HEK293T (cell line): ENCODE data around the gene MSX2.

Experiments used
- CTCF ChIA-PET: fragments of 350-600 bp; formaldehyde crosslinking; extraction: SDS; loops from one replicate; lab custom pipeline; 2021; ENCODE audit warnings: antibody characterized with exemption, inconsistent platforms; lab: Yijun Ruan, JAX
- POLR2A ChIA-PET: fragments of 350-600 bp; formaldehyde crosslinking; extraction: SDS; loops from one replicate; lab custom pipeline; 2020; ENCODE audit warnings: antibody characterized with exemption, inconsistent platforms; lab: Yijun Ruan, JAX
- DNase-seq: peaks from one replicate; pipeline ENCODE4 v3.0.0; 2012; ENCODE audit warnings: mixed read lengths; ENCODE audit errors: extremely low spot score
- ARNT ChIP-seq: fragments of 450-650 bp; IDR thresholded peaks from 2 replicates; pipeline ENCODE4 v1.6.1; 2017; ENCODE audit warnings: mild to moderate bottlenecking
- BHLHE40 ChIP-seq: fragments of 450-650 bp; IDR thresholded peaks from 2 replicates; pipeline ENCODE4 v1.6.1; 2016; ENCODE audit warnings: mild to moderate bottlenecking, moderate library complexity, borderline replicate concordance
- CTBP1 ChIP-seq: fragments of 450-650 bp; IDR thresholded peaks from 2 replicates; pipeline ENCODE4 v1.6.1; 2016; ENCODE audit warnings: borderline replicate concordance
- ELF4 ChIP-seq: fragments of 450-650 bp; IDR thresholded peaks from 2 replicates; pipeline ENCODE4 v1.6.1; 2017; ENCODE audit warnings: antibody characterized with exemption
- FOXA1 ChIP-seq: fragments of 450-650 bp; IDR thresholded peaks from 2 replicates; pipeline ENCODE4 v1.6.1; 2016; ENCODE audit warnings: mild to moderate bottlenecking
- FOXK2 ChIP-seq: fragments of 450-650 bp; IDR thresholded peaks from 2 replicates; pipeline ENCODE4 v1.6.1; 2016; ENCODE audit warnings: mild to moderate bottlenecking
- FOXM1 ChIP-seq: fragments of 450-650 bp; IDR thresholded peaks from 2 replicates; pipeline ENCODE4 v1.6.1; 2017; ENCODE audit warnings: mild to moderate bottlenecking, borderline replicate concordance
- HDGF ChIP-seq: fragments of 450-650 bp; IDR thresholded peaks from 2 replicates; pipeline ENCODE4 v1.6.1; 2017; ENCODE audit warnings: antibody characterized with exemption, borderline replicate concordance
- L3MBTL2 ChIP-seq: fragments of 450-650 bp; conservative IDR thresholded peaks from 2 replicates; pipeline ENCODE4 v1.6.1; 2016; ENCODE audit warnings: mild to moderate bottlenecking
- LEF1 ChIP-seq: fragments of 450-650 bp; IDR thresholded peaks from 2 replicates; pipeline ENCODE4 v1.6.1; 2017; ENCODE audit warnings: mild to moderate bottlenecking, borderline replicate concordance
- NFRKB ChIP-seq: fragments of 450-650 bp; IDR thresholded peaks from 2 replicates; pipeline ENCODE4 v1.6.1; 2016; ENCODE audit warnings: mild to moderate bottlenecking, moderate library complexity
- PKNOX1 ChIP-seq: fragments of 450-650 bp; IDR thresholded peaks from 2 replicates; pipeline ENCODE4 v1.6.1; 2016
- SP1 ChIP-seq: fragments of 450-650 bp; IDR thresholded peaks from 2 replicates; pipeline ENCODE4 v1.6.1; 2017
- SUZ12 ChIP-seq: fragments of 450-650 bp; IDR thresholded peaks from 2 replicates; pipeline ENCODE4 v1.6.1; 2016; ENCODE audit warnings: mild to moderate bottlenecking
- TARDBP ChIP-seq: fragments of 450-650 bp; IDR thresholded peaks from 2 replicates; pipeline ENCODE4 v1.6.1; 2016
- ZNF384 ChIP-seq: fragments of 450-650 bp; IDR thresholded peaks from 2 replicates; pipeline ENCODE4 v1.6.1; 2016

MSX2 gene

GRCh38 chr5:174724484-174725260 lies at the start of gene MSX2:
Gene MSX2, plus strand, starts transcription at chr5:174724582. Its CDS starts 78 bp downstream, at chr5:174724660.
- CTCF ChIA-PET, result interaction anchor here (0.6 kb wide), 1 partner anchor 220 kb away, joined by 3 read pairs; no protein-coding TSS in a partner anchor
- POLR2A ChIA-PET, result interaction anchor here (0.6 to 0.9 kb wide), 4 partner anchors 30 to 314 kb away, joined by 3 to 4 read pairs (median 3); no protein-coding TSS in a partner anchor
- TF ChIP-seq ELF4 (no peak), ZNF384 (no peak; the same call in 1 of the 2 replicates), BHLHE40 (no peak), L3MBTL2 (no peak; the same call in 1 of the 2 replicates), NFRKB (no peak), FOXM1 (no peak), FOXK2 (no peak), TARDBP (no peak), ARNT (no peak), PKNOX1 (no peak), LEF1 (no peak), FOXA1 (no peak), SUZ12 (no peak), CTBP1 (no peak), SP1 (no peak), HDGF (no peak)
- DNase-seq, result peak; percentile 95

- no peak for TF ChIP-seq ARNT
- no peak for TF ChIP-seq ZNF384
- no peak for TF ChIP-seq FOXM1
- no peak for TF ChIP-seq HDGF
- TF ChIP-seq PKNOX1, result no peak
- TF ChIP-seq BHLHE40, result no peak
- no peak for TF ChIP-seq NFRKB
- TF ChIP-seq FOXA1, result no peak
- no peak for TF ChIP-seq FOXK2
- no peak for TF ChIP-seq CTBP1
- TF ChIP-seq TARDBP, result no peak
- TF ChIP-seq LEF1, result no peak
- no peak for TF ChIP-seq SUZ12
- no peak for TF ChIP-seq SP1
- no peak for TF ChIP-seq L3MBTL2
- POLR2A ChIA-PET, result no interaction called here
- DNase-seq, result no peak
- CTCF ChIA-PET, result no interaction called here
These were observed 49.3 kb upstream of the MSX2 start for GRCh38 chr5:174675110-174675509.

- ChIA-PET POLR2A (no interaction called here), CTCF (interaction anchor here (0.6 kb wide), 1 partner anchor 60 kb away, joined by 3 read pairs; no protein-coding TSS in a partner anchor)
- no peak for DNase-seq
These were observed 48.5 kb upstream of the MSX2 start for GRCh38 chr5:174675916-174676315.

GRCh38 chr5:174678107-174678506 lies 46.3 kb upstream of the MSX2 start:
- ChIA-PET CTCF (no interaction called here), POLR2A (no interaction called here)
- no peak for DNase-seq
- TF ChIP-seq BHLHE40 (no peak), ARNT (no peak), NFRKB (no peak), L3MBTL2 (no peak), FOXM1 (no peak), ELF4 (no peak), PKNOX1 (no peak), HDGF (no peak), SUZ12 (no peak), FOXA1 (no peak), ZNF384 (no peak), TARDBP (no peak), LEF1 (no peak), SP1 (no peak), FOXK2 (no peak), CTBP1 (no peak)

More at GRCh38 chr5:174675916-174676315, 48.5 kb upstream of the MSX2 start:
- no peak for TF ChIP-seq ARNT
- TF ChIP-seq ELF4, result no peak
- no peak for TF ChIP-seq NFRKB
- no peak for TF ChIP-seq FOXM1
- no peak for TF ChIP-seq BHLHE40
- no peak for TF ChIP-seq HDGF
- TF ChIP-seq FOXK2, result no peak
- TF ChIP-seq FOXA1, result no peak
- TF ChIP-seq SP1, result no peak
- no peak for TF ChIP-seq TARDBP
- no peak for TF ChIP-seq PKNOX1
- TF ChIP-seq LEF1, result no peak

- ChIA-PET POLR2A (interaction anchor here (0.9 kb wide), 1 partner anchor 39 kb away, joined by 3 read pairs; no protein-coding TSS in a partner anchor), CTCF (no interaction called here)
- no peak for DNase-seq
- no peak for TF ChIP-seq PKNOX1
- no peak for TF ChIP-seq SP1
These were observed 43.3 kb upstream of the MSX2 start for GRCh38 chr5:174680901-174681565.
